ENCODE measurements around the gene PFDN1. TPM values are rescaled to one million over a fixed set of nuclear protein-coding genes. Genes with fewer than 3 reads are reported as not detected.

The PFDN1 gene
- total and polyA plus RNA-seq, 12 donors: 49.1 to 194 (median 86.8) TPM

- 95 to 100% (median 98%) methylated on average over 3 of the region's 3 CpGs for WGBS, 4 donors
- TF ChIP-seq, protein P1, sequence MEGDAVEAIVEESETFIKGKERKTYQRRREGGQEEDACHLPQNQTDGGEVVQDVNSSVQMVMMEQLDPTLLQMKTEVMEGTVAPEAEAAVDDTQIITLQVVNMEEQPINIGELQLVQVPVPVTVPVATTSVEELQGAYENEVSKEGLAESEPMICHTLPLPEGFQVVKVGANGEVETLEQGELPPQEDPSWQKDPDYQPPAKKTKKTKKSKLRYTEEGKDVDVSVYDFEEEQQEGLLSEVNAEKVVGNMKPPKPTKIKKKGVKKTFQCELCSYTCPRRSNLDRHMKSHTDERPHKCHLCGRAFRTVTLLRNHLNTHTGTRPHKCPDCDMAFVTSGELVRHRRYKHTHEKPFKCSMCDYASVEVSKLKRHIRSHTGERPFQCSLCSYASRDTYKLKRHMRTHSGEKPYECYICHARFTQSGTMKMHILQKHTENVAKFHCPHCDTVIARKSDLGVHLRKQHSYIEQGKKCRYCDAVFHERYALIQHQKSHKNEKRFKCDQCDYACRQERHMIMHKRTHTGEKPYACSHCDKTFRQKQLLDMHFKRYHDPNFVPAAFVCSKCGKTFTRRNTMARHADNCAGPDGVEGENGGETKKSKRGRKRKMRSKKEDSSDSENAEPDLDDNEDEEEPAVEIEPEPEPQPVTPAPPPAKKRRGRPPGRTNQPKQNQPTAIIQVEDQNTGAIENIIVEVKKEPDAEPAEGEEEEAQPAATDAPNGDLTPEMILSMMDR (IDR thresholded peaks at IDR 0.05): no peak
- no peak for TF ChIP-seq POLR2A (IDR thresholded peaks at IDR 0.05)
- intact Hi-C loops (cut with DNase I): no loop called here
Observed at GRCh38 chr5:140224658-140225057, 78.2 kb downstream of the PFDN1 start.

DNA sequence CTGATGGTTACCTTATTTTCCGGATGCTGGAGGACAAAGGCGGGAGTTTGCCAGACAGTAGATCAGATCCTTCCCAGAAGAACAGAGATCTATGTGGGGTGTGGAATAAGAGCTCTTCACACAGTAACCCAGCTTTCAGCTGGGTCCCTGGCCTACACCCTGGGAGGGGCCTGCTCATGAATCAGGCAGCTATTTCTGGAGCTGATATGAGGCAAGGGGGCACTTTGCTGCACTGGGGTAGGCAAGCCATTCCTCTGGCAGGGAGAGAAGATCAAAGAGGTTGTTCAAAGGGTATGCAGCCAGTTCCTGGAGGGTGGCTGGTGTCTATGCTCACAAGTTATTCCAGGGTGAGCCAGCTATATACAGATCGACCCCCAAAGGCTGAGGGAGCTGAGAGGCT is 79.3 kb downstream of the PFDN1 start:
- TF ChIP-seq, protein P1 (IDR thresholded peaks at IDR 0.05): no peak
- TF ChIP-seq POLR2A (IDR thresholded peaks at IDR 0.05): no peak
- no peaks in the 10 kb centered on the region for H3K9me3 ChIP-seq (replicated peaks in 1 of 3)
- intact Hi-C loops (cut with DNase I): no loop called here
- DNase-seq: peak in 1 of 7 donors; percentile 23
- H3K4me1 ChIP-seq (replicated peaks in 1 of 2): peaks cover 44 to 51% of the 10 kb centered on the region in 2 donors
- H3K36me3 ChIP-seq (replicated peaks in 1 of 2): no peaks in the 10 kb centered on the region
- 64 to 92% (median 82%) methylated on average over 2 to 3 of the region's 3 CpGs for WGBS, 4 donors
- H3K27ac ChIP-seq: peak overlapping the region in 3 of 5 donors; percentile 83 to 87 (median 83)
- no peak overlapping the region for H3K4me3 ChIP-seq
- H3K27me3 ChIP-seq: no peaks in the 10 kb centered on the region

More at GRCh38 chr5:140224658-140225057, 78.2 kb downstream of the PFDN1 start:
- H3K9me3 ChIP-seq (replicated peaks in 1 of 3): no peaks in the 10 kb centered on the region
- H3K4me3 ChIP-seq: no peak overlapping the region
- no peak overlapping the region for H3K27ac ChIP-seq
- H3K27me3 ChIP-seq: no peaks in the 10 kb centered on the region
- H3K4me1 ChIP-seq (replicated peaks in 1 of 2): peaks cover 33 to 41% of the 10 kb centered on the region in 2 donors
- no peaks in the 10 kb centered on the region for H3K36me3 ChIP-seq (replicated peaks in 1 of 2)
- DNase-seq: peak in 1 of 7 donors; percentile 19

- Histone ChIP-seq H3K9me3 (replicated peaks in 1 of 3) (no peaks in the 10 kb centered on the region), H3K36me3 (replicated peaks in 1 of 2) (no peaks in the 10 kb centered on the region), H3K27me3 (no peaks in the 10 kb centered on the region), H3K27ac (peak overlapping the region; percentile 28 to 87 (median 83)), H3K4me1 (replicated peaks in 1 of 2) (peaks cover 46 to 58% of the 10 kb centered on the region in 2 donors), H3K4me3 (no peak overlapping the region)
- intact Hi-C loops (cut with DNase I): no loop called here
- DNase-seq: peak in 1 of 7 donors; percentile 16
- WGBS, 4 donors: 80 to 96% (median 88%) methylated on average over 1 of the region's 1 CpG
- TF ChIP-seq POLR2A (IDR thresholded peaks at IDR 0.05): no peak
- TF ChIP-seq, protein P1 (IDR thresholded peaks at IDR 0.05): no peak
Observed at GRCh38 chr5:140222416-140222815, 80.5 kb downstream of the PFDN1 start.

DNA sequence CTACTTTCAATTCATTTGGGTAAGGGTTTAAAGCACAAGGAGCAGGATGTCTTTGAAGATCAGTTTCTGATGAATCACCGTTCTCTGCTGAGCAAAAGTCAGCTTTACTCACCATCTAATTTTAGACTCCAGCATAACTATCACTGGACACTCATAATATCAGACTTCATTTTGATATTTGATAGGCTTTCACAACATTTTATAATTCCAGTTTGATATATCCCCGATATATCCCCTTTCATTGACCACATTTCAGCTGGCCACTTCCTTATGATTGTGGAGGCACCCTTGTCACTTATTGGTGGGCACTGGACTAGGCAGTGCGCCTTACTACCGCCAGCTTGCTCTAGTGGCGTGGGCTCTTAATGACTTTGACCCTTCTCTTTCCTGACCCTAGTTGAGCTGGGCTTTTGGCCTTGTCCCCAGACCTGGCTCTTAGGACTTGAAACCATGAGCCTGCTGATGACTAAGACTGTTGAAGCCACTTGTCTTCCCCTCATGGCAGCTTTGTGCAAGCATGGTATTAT is 81.1 kb downstream of the PFDN1 start:
- Histone ChIP-seq H3K36me3 (replicated peaks in 1 of 2) (no peaks in the 10 kb centered on the region), H3K4me1 (replicated peaks in 1 of 2) (peaks cover 48 to 65% of the 10 kb centered on the region in 2 donors), H3K9me3 (replicated peaks in 1 of 3) (no peaks in the 10 kb centered on the region), H3K4me3 (no peak overlapping the region), H3K27ac (peak overlapping the region; percentile 28 to 87 (median 83)), H3K27me3 (no peaks in the 10 kb centered on the region)
- peak in 1 of 2 donors; percentile 26 for TF ChIP-seq POLR2A (IDR thresholded peaks at IDR 0.05)
- TF ChIP-seq, protein P1 (IDR thresholded peaks at IDR 0.05): no peak
- WGBS, 4 donors: 51 to 65% (median 58%) methylated on average over 5 of the region's 5 CpGs
- intact Hi-C loops (cut with DNase I): no loop called here
- peak in 3 of 7 donors; percentile 47 to 67 (median 51) for DNase-seq

Measured in adrenal gland (tissue), 12 donors.